Inferior parietal cortex (tissue), 1 donor: Measurements from ENCODE around the gene KCNK2.

Experiments
- DNase-seq: peaks from one replicate; pipeline ENCODE4 v3.0.0-alpha.2; 2016; ENCODE audit errors: extremely low spot score

KCNK2 gene

GRCh38 chr1:215095524-215095923, 13.0 kb downstream of the KCNK2 start:
- no peak for DNase-seq

- DNase-seq: no peak
Observed at GRCh38 chr1:215101511-215101910, 19.0 kb downstream of the KCNK2 start.

- DNase-seq: no peak
Observed at GRCh38 chr1:215104283-215104682, 21.7 kb downstream of the KCNK2 start.

DNA sequence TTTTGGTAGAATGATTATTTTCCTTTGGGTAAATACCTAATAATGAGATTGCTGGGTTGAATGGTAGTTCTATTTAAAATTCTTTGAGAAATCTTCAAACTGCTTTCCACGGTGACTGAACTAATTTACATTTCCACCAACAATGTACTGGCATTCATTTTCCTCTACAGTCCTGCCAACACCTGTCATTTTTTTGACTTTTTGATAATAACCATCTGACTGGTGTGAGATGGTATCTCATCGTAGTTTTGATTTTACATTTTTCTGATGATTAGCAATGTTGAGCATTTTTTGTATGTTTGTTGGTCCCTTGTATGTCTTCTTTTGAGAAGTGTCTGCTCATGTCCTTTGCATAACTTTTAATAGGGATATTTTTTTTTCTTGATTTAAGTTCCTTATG, 23.5 kb downstream of the KCNK2 start:
- no peak for DNase-seq

- DNase-seq: no peak
Observed at GRCh38 chr1:215109171-215109570, 26.6 kb downstream of the KCNK2 start.

GRCh38 chr1:215111916-215112315, 29.4 kb downstream of the KCNK2 start:
- DNase-seq: no peak

GRCh38 chr1:215113776-215114153, 31.2 kb downstream of the KCNK2 start:
- DNase-seq: no peak

- DNase-seq: no peak
Observed at GRCh38 chr1:215114154-215114933, 31.8 kb downstream of the KCNK2 start.

DNA sequence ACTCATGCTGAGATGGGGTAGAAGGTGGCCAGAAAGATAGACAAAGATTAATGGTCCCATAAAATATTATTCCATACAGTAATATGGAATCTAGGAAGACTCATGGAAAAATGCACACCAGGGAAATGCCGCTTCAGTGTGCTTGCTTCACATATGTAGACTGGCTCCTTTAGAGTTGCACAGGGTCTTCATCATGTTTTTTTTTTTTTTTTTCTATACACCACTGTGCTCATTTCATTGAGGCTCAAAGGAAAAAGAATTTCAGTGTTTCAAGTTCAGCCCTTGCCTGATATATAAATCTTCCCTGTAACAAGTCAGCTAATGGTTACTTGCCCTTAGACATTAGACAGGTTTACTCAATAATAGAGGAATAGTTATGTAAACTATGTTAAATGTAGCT, 33.2 kb downstream of the KCNK2 start:
- DNase-seq: no peak

DNA sequence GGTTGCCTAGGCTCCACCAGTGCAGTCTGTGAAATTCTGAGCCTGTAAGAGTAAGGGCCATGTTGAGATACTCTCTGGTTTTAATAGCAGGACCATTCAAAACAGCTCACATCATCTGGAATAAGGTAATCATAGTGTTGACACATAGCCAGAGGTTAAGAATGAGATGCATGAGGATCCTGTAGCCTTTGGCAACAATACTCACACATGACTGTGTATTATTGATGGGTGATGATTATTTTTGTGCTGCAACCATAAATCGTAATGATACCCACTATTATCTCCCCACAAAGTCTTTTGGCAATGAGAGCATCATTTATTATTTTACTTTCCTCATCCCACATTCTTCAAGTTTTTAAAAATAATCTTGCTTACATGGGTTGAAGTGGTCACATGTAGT, 35.5 kb downstream of the KCNK2 start:
- no peak for DNase-seq

DNA sequence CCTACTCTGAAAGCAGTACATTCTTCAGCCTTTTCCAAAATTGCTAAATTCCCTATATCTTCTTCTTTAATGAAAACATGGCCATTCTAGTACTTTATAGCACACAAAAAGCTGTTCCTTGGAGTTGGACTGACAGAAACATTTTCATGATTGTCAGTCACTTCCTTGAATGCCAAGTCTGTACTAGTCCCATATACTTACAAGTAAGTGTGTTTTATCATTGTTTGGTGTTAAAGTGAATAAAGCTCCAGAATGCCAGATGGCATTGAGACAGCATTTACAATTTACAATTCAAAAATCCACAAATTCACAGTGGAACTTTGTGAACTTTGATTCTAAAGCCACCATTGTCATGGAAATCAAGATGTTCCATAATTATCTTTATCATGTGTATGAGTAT, 36.5 kb downstream of the KCNK2 start:
- no peak for DNase-seq

DNA sequence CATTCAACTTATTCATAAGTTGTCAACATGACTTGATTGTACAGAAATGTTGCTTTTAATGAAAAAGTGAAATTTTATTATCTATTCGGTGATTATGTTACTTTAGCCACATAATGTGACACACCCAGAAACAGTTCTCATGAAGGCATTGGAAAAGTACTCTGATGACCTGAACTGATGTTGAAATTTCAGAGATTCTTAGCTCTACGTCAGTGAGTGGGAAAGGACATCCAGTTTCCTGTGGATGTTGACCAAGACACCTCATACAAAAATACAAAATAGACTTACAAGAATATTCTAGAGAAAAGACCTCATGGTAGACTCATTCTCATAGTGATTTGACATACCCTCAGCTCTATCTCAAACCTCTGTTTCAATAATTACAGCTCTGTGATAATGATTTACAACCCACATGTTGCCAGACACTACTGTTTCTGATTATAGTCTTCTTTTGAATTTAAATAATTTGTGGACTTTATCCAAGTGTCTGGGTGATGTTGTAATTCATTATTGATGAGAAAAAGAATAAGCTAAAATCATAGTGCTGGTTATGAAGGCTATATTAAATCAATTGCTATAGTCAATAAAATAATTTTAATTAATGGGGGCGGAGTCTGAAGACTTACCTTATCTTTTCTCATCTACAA, 37.3 kb downstream of the KCNK2 start:
- DNase-seq: no peak

DNA sequence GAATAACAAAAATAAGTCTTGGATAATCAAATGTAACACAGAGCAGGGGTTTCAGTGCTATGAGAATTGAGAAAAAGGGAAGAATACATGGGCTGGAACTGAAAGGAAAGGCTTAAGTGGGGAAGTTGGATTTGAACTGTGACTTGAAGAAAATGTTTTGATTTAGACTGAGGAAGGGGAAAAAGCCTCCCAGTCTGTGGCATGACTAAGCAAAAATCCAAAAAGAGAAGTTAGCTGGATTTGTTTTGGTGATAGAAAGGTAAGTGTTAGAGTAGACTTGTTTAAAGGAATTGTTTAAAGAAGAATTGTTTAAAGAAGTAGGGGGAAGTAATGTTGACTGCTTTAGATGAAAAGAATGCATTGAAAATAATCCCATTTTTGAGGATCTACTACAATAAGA, 46.0 kb downstream of the KCNK2 start:
- no peak for DNase-seq

GRCh38 chr1:215131291-215131690, 48.8 kb downstream of the KCNK2 start:
- no peak for DNase-seq

DNA sequence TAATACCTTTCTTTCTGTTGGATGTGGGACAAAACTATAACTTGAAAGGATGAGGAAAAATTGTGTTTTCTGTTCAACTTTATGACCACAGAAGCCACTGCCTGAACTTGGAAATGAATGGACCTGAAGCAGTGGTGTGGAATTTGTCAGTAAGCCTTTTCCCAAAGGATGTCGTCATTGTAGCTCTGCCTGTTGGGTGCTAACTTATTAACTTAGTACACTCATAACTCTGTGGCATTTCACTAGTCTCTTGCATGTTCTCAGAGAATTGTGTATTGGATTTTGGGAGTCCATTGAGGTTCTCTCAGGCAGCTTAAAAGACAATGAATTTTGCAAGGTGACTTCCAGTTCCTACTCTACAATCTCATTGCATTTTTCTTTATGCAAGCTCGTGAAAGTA, 49.6 kb downstream of the KCNK2 start:
- no peak for DNase-seq

GRCh38 chr1:215133532-215133931, 51.0 kb downstream of the KCNK2 start:
- no peak for DNase-seq

- DNase-seq: no peak
Observed at GRCh38 chr1:215137985-215138384, 55.4 kb downstream of the KCNK2 start.

DNA sequence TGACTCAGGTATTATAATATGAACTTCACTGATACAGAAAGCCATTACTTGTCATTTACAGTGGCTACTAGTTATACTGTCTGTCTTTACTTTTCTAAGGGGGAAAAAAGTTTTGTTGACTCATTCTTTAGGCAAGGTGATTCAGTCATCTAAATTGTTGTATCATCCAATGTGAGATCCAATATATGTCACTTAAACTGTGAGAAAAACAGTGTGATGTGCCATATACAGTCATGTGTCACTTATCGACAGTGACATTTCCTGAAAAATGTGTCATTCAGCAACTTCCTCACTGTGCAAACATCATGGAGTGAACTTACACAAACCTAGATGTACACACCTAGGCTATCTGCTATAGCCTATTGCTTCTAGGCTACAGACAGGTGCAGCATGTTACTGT, 57.6 kb downstream of the KCNK2 start:
- no peak for DNase-seq

DNA sequence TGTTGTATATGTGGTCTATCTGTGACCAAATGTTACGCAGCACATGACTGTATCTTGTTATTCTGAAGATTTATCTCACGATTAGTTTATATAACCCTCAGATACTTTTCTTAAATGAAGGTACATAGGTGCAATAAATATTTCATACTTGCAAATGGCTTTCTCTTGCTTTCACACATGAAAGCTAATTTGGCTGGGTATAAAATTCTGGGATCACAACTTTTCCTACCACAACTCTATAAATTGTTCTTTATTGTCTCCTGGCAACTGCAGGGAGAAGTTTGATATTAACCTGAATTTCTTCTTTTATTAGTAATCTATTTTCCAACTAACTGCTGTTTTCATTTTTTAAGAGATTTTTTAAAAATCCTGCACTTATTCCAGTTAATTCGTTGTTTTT, 58.9 kb downstream of the KCNK2 start:
- DNase-seq: no peak

GRCh38 chr1:215143497-215143896, 61.0 kb downstream of the KCNK2 start:
- DNase-seq: no peak

DNA sequence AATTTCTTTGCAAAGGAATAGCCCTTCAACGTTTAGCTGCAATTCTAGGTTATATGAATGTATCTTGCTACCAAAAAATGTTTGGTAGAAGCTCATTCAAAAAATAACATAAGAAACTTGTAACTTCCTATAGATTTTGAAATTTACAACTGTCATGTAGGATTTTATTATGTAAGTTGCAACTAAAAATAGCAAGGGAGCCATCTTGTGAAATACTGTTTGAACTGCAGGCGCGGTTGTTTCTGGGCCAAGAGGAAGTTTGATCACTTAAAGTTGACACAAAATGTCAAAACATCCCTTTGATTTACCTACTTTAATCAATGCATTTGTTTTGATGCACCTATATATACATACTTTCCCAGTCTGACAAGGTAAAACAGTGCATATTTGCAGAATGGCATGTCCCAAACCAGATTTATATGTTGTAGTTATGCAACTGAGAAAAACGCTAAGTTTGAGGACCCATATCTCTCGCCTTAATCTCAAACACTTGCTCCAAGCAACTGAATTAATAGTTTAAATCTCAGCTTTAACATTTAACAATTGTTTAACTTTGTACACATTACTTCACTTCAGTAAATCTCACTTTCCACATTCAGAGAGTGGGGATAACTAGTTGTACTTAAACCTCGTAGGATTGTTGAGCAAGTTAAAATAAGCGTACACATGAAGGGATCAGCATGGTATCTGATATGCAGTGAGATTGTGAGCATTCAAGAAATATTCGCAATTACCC, 63.9 kb downstream of the KCNK2 start:
- DNase-seq: no peak

GRCh38 chr1:215147024-215147423, 64.5 kb downstream of the KCNK2 start:
- no peak for DNase-seq
